ENCODE data around the gene CREB5. TPM values are rescaled to one million over a fixed set of nuclear protein-coding genes. Genes with fewer than 3 reads are reported as not detected.

CREB5 gene
- total RNA-seq, 1 experiment from 2014 or later, result 5.2 TPM

DNA sequence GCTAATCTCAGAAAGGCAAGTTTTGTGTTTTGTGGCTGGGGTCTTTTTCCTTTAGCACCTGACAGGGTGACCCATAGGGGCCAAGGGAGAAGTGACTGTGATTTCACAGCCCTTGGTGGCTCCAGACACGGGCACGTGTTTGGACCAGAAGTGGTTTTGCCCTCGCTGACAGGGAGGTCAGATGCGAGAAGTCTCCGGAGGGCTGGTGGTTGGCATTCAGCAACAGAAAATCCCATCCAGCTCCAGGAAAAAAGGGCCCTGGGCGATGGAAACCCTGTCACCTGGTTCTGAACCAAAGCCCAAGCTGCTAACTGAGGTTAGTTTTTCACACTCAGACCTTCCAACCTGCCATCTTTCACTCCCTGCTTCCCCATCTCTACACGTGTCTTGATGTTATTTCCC is 272.9 kb downstream of the CREB5 start:
- Histone ChIP-seq H3K27me3 (ENCODE audit: low read length) (no peaks in the 10 kb centered on the region), H3K4me2 (ENCODE audit: low read length) (peak overlapping the region; percentile 93), H4K20me1 (ENCODE audit: low read length) (no peaks in the 10 kb centered on the region), H2AFZ (ENCODE audit: low read length) (peak overlapping the region; percentile 85; the same call in 1 of the 2 replicates), H3K27ac (ENCODE audit: low read length) (peak overlapping the region; percentile 78), H3K79me2 (ENCODE audit: low read length) (peaks cover 13% of the 10 kb centered on the region), H3K36me3 (ENCODE audit: low read depth, low read length) (no peaks in the 10 kb centered on the region), H3K9me3 (ENCODE audit: low read length) (no peaks in the 10 kb centered on the region), H3K4me1 (ENCODE audit: insufficient read depth, low read length) (peaks cover 31% of the 10 kb centered on the region), H3F3A (ENCODE audit: low read length, unreplicated experiment) (peaks cover 5% of the 10 kb centered on the region), H3K4me3 (ENCODE audit: low read length) (peak overlapping the region; percentile 77; the same call in 1 of the 2 replicates), H3K9ac (ENCODE audit: low read length) (peak overlapping the region; percentile 81), H3K9me2 (replicated peaks; ENCODE audit: low read length) (no peaks in the 10 kb centered on the region)
- no peak for ATAC-seq
- ChIA-PET POLR2A (ENCODE audit: unreplicated experiment) (interaction anchor here (0.6 to 1.0 kb wide), 4 partner anchors 40 to 152 kb away, joined by 3 to 9 read pairs (median 6); no protein-coding TSS in a partner anchor), CTCF (interaction anchor here (0.6 kb wide), 2 partner anchors 14 to 530 kb away, joined by 3 to 9 read pairs; no protein-coding TSS in a partner anchor)
- no peak for DNase-seq
- no TSS peak for BruUV-seq (replicated peaks)
- intact Hi-C loops (cut with micrococcal nuclease), result loop anchor here (5.0 kb wide), 4 partner anchors 58 to 167 kb away; no protein-coding TSS in a partner anchor
- TF ChIP-seq EZH2phosphoT487 (IDR thresholded peaks at IDR 0.05; ENCODE audit: borderline replicate concordance, low read length) (no peak), EZH2 (IDR thresholded peaks at IDR 0.05; ENCODE audit: low read length, unreplicated experiment) (no peak)
- TF ChIP-seq, protein P1, sequence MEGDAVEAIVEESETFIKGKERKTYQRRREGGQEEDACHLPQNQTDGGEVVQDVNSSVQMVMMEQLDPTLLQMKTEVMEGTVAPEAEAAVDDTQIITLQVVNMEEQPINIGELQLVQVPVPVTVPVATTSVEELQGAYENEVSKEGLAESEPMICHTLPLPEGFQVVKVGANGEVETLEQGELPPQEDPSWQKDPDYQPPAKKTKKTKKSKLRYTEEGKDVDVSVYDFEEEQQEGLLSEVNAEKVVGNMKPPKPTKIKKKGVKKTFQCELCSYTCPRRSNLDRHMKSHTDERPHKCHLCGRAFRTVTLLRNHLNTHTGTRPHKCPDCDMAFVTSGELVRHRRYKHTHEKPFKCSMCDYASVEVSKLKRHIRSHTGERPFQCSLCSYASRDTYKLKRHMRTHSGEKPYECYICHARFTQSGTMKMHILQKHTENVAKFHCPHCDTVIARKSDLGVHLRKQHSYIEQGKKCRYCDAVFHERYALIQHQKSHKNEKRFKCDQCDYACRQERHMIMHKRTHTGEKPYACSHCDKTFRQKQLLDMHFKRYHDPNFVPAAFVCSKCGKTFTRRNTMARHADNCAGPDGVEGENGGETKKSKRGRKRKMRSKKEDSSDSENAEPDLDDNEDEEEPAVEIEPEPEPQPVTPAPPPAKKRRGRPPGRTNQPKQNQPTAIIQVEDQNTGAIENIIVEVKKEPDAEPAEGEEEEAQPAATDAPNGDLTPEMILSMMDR (conservative IDR thresholded peaks at IDR 0.05; ENCODE audit: low read depth, low read length), result no peak

DNA sequence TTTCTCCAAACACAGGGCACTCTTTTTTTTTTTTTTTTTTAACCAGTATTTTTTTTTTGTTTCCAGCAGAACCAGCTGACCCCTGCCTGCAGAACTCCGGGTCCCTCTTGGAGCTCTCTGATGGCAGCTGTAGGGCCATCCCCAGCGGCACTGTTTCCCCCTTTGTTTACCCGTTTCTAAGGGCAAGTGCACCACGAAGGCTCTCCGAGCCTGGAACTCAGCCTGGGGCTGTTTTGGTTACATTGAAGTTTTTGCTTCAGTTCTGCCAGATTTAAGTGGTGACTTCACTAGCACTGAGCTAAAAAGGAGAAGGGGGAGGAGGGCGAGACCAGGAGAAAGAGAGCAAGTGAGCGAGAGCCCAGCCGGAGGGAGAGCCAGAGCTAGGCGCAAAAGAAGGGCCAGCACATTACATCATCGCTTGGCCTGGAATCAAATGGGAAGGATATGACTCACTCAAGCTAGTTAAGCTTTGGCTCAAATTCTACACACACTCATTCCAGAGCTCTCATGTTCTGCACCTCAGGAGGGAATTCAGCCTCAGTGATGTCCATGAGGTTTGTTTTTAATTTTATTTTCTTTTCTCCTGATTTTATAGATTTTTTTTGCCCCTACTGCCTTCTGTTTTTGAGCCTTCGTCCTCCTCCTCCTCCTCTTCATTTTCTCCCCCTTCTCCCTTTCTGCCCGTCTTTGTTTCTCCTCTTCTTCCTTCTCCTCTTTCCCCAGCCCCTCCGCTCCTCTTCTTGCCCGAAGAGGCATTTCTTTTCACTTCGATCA is 273.5 kb downstream of the CREB5 start:
- POLR2A ChIA-PET (ENCODE audit: unreplicated experiment), result interaction anchor here (0.6 to 1.0 kb wide), 7 partner anchors 19 to 152 kb away, joined by 3 to 9 read pairs (median 7); no protein-coding TSS in a partner anchor
- TSS peak; percentile 79 for BruUV-seq (replicated peaks)
- Histone ChIP-seq H3K9me2 (replicated peaks; ENCODE audit: low read length) (no peaks in the 10 kb centered on the region), H3K27me3 (ENCODE audit: low read length) (no peaks in the 10 kb centered on the region), H3K4me1 (ENCODE audit: insufficient read depth, low read length) (peaks cover 31% of the 10 kb centered on the region), H3K9me3 (ENCODE audit: low read length) (no peaks in the 10 kb centered on the region), H2AFZ (ENCODE audit: low read length) (peak overlapping the region; percentile 85), H3K36me3 (ENCODE audit: low read depth, low read length) (no peaks in the 10 kb centered on the region), H3K4me3 (ENCODE audit: low read length) (peak overlapping the region; percentile 77), H3K27ac (ENCODE audit: low read length) (peak overlapping the region; percentile 78), H3K9ac (ENCODE audit: low read length) (peak overlapping the region; percentile 81), H4K20me1 (ENCODE audit: low read length) (no peaks in the 10 kb centered on the region), H3K79me2 (ENCODE audit: low read length) (peaks cover 13% of the 10 kb centered on the region), H3K4me2 (ENCODE audit: low read length) (peak overlapping the region; percentile 93), H3F3A (ENCODE audit: low read length, unreplicated experiment) (peaks cover 5% of the 10 kb centered on the region)
- intact Hi-C loops (cut with micrococcal nuclease), result loop anchor here (1.0 to 5.0 kb wide), 8 partner anchors 20 to 166 kb away; no protein-coding TSS in a partner anchor
- CTCF ChIA-PET, result interaction anchor here (0.6 kb wide), 3 partner anchors 12 to 530 kb away, joined by 4 to 9 read pairs (median 7); no protein-coding TSS in a partner anchor
- ATAC-seq (peak; percentile 89), DNase-seq (peak; percentile 97)
- TF ChIP-seq, protein P1 (conservative IDR thresholded peaks at IDR 0.05; ENCODE audit: low read depth, low read length), result no peak
- TF ChIP-seq EZH2phosphoT487 (IDR thresholded peaks at IDR 0.05; ENCODE audit: borderline replicate concordance, low read length), result no peak
- no peak for TF ChIP-seq EZH2 (IDR thresholded peaks at IDR 0.05; ENCODE audit: low read length, unreplicated experiment)

Measured in PC-3 (cell line).